Activated CD8-positive, alpha-beta memory T cell treated with anti-CD3 and anti-CD28 coated beads, Interleukin-2, amount 10 ng/mL, durations not matched to agents 7 days and 5 days (primary cell): ENCODE data around the gene SAMD11. TPM values are rescaled to one million over a fixed set of nuclear protein-coding genes. Genes with fewer than 3 reads are reported as not detected.

Experiments
- ATAC-seq: fragments of 150-1000 bp; cut with Tn5 transposase; one replicate; pipeline ENCODE4 v1.10.0; 2021; ENCODE audit warnings: moderate library complexity
- CTCF ChIA-PET: fragments of 350-600 bp; sonication (Branson Sonifier 250); formaldehyde crosslinking; loops from one replicate; lab custom pipeline; 2021; ENCODE audit warnings: antibody characterized with exemption; lab: Charles Lee
- DNase-seq: peaks from one replicate; pipeline ENCODE4 v3.0.0-alpha.2; 2020
- H3K27ac Mint-ChIP-seq: one replicate; pipeline ENCODE4 v1.8.0; 2021; ENCODE audit warnings: mild to moderate bottlenecking, mixed read lengths
- H3K27me3 Mint-ChIP-seq: one replicate; pipeline ENCODE4 v1.8.0; 2021; ENCODE audit warnings: mixed read lengths
- H3K36me3 Mint-ChIP-seq: one replicate; pipeline ENCODE4 v1.8.0; 2021; ENCODE audit warnings: mild to moderate bottlenecking, mixed read lengths
- H3K4me1 Mint-ChIP-seq: one replicate; pipeline ENCODE4 v1.8.0; 2021; ENCODE audit warnings: mixed read lengths
- H3K4me3 Mint-ChIP-seq: one replicate; pipeline ENCODE4 v1.8.0; 2021; ENCODE audit warnings: mild to moderate bottlenecking, moderate library complexity, mixed read lengths
- H3K9me3 Mint-ChIP-seq: one replicate; pipeline ENCODE4 v1.8.0; 2022; ENCODE audit warnings: low read depth, mixed read lengths
- total RNA-seq, 2 experiments: library from RNA; stranded (reverse); gene quantifications; one replicate each; pipeline ENCODE4 v1.2.3, GENCODE V29; 2021

The SAMD11 gene
- total RNA-seq, 2 experiments from 2014 or later: 0.61 TPM; not detected in 1

- Mint-ChIP-seq H3K9me3 (no peaks in the 10 kb centered on the region), H3K27ac (no peak overlapping the region), H3K4me1 (peaks cover 16% of the 10 kb centered on the region), H3K36me3 (no peaks in the 10 kb centered on the region), H3K4me3 (no peak overlapping the region), H3K27me3 (peaks cover 64% of the 10 kb centered on the region)
- DNase-seq (peak; percentile 37), ATAC-seq (no peak)
- CTCF ChIA-PET: interaction anchor here (2.2 kb wide), 1 partner anchor 51 kb away, joined by 11 read pairs; the partner anchor contains the start of gene NOC2L
Observed at GRCh38 chr1:907611-908451, 15.9 kb upstream of the SAMD11 start.

GRCh38 chr1:908661-909060 is 15.1 kb upstream of the SAMD11 start:
- H3K36me3 Mint-ChIP-seq: no peaks in the 10 kb centered on the region
- CTCF ChIA-PET: no interaction called here
- H3K9me3 Mint-ChIP-seq: no peaks in the 10 kb centered on the region
- peaks cover 66% of the 10 kb centered on the region for H3K27me3 Mint-ChIP-seq
- ATAC-seq (no peak), DNase-seq (no peak)
- H3K4me1 Mint-ChIP-seq: peaks cover 17% of the 10 kb centered on the region
- H3K27ac Mint-ChIP-seq: no peak overlapping the region
- H3K4me3 Mint-ChIP-seq: no peak overlapping the region

GRCh38 chr1:909861-910310 is 13.8 kb upstream of the SAMD11 start:
- Mint-ChIP-seq H3K36me3 (no peaks in the 10 kb centered on the region), H3K27ac (no peak overlapping the region), H3K9me3 (no peaks in the 10 kb centered on the region), H3K4me1 (peaks cover 17% of the 10 kb centered on the region), H3K27me3 (peaks cover 67% of the 10 kb centered on the region), H3K4me3 (no peak overlapping the region)
- DNase-seq (no peak), ATAC-seq (no peak)
- CTCF ChIA-PET: no interaction called here

- Mint-ChIP-seq H3K36me3 (no peaks in the 10 kb centered on the region), H3K27me3 (peaks cover 62% of the 10 kb centered on the region), H3K9me3 (no peaks in the 10 kb centered on the region), H3K27ac (no peak overlapping the region), H3K4me3 (no peak overlapping the region), H3K4me1 (peaks cover 13% of the 10 kb centered on the region)
- CTCF ChIA-PET: no interaction called here
- DNase-seq: no peak
- no peak for ATAC-seq
Observed at GRCh38 chr1:910311-910880, 13.3 kb upstream of the SAMD11 start.

DNA sequence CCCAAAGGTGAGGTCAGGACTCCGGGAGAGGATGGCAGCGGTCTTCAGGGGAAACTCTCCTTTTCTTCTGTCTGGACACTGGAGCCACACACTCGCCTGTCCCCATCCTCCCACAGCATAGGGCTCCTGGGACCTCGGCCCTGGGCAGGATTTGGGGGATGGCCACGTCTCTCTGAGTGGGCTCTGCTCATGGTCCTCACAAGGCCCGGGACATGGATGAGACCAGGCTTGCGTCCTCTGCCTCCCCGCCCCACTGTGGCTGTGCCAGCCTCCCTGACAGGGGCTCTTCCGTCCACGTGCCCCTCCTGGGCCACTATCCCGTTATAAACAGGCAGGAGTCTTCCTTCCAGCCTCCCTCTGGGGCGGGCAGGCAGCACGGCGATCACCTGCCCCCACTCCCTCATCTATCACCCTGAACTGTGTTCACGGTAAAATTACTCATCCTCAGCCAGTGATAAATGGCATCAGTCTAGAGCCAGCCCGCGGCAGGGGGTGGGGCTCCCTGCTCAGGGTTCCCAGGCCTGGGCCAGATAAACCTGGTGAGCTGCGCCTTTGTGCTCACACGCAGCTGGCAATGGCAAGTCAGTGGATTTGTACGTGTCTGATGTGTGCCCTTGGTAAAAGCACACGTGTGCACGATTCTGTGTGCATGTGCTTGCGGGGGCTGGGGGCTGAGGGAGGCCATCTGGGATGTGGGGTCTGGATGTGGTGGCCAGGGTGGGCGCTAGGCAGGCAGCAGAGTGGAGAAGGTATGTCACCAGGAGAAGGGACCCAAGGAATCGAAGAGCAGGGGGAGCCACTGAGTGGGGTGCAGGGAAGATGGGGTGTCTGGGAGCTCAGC is 12.6 kb upstream of the SAMD11 start:
- no peak overlapping the region for H3K4me3 Mint-ChIP-seq
- H3K27me3 Mint-ChIP-seq: peaks cover 55% of the 10 kb centered on the region
- H3K27ac Mint-ChIP-seq: no peak overlapping the region
- peaks cover 9% of the 10 kb centered on the region for H3K4me1 Mint-ChIP-seq
- DNase-seq: no peak
- no peaks in the 10 kb centered on the region for H3K36me3 Mint-ChIP-seq
- no peak for ATAC-seq
- CTCF ChIA-PET: no interaction called here
- H3K9me3 Mint-ChIP-seq: no peaks in the 10 kb centered on the region

DNA sequence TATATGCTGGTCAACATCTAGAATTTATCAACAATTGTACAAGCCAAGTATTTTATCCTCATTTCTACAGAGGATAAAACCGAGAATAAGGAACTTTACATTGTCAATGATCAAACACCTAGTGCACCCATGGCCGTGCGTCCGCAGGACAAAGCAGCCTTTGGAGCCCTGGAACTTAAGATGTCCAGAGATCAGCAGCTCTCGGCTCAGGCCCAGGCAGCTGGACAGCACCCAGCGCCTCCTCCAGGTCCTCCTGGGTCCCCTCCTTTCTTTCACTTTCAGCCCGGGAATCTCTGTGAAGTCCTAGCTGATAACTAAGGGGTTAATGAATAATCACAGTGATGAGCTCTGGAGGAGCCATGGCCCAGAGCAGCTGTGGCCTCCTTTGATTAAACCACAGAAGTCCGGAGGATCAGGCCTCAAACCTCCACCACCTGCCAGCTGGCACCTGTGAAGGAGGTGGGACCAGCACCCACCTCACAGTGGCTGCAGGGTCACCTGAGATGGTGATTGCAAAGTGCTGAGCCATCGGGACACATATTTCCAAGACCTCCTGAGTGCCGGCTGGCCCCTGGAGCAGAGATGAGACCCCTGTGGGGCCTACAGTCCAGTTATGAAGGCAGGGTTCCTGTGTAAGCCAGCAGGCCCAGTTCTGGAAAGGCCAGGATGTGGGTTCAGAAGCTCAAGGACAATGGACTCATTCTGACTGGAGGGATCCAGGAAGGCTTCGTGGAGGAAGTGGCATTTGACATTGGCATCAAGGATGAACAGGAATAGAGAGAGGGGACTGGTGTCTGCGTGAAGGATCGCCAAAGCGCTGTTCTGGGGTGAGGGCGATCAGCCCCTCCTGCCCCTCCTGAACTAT is 11.6 kb upstream of the SAMD11 start:
- peaks cover 7% of the 10 kb centered on the region for H3K4me1 Mint-ChIP-seq
- ATAC-seq (no peak), DNase-seq (no peak)

GRCh38 chr1:912740-913301 is 10.9 kb upstream of the SAMD11 start:
- CTCF ChIA-PET: interaction anchor here (0.9 to 1.0 kb wide), 2 partner anchors 8 to 68 kb away, joined by 3 to 4 read pairs; no protein-coding TSS in a partner anchor
- H3K9me3 Mint-ChIP-seq: no peaks in the 10 kb centered on the region

More for the DNA sequence above, 11.6 kb upstream of the SAMD11 start:
- no peaks in the 10 kb centered on the region for H3K36me3 Mint-ChIP-seq
- H3K27me3 Mint-ChIP-seq: peaks cover 45% of the 10 kb centered on the region
- no peak overlapping the region for H3K27ac Mint-ChIP-seq
- H3K4me3 Mint-ChIP-seq: no peak overlapping the region
- CTCF ChIA-PET: interaction anchor here (0.9 to 1.0 kb wide), 2 partner anchors 7 to 69 kb away, joined by 3 to 4 read pairs; no protein-coding TSS in a partner anchor
- H3K9me3 Mint-ChIP-seq: no peaks in the 10 kb centered on the region

DNA sequence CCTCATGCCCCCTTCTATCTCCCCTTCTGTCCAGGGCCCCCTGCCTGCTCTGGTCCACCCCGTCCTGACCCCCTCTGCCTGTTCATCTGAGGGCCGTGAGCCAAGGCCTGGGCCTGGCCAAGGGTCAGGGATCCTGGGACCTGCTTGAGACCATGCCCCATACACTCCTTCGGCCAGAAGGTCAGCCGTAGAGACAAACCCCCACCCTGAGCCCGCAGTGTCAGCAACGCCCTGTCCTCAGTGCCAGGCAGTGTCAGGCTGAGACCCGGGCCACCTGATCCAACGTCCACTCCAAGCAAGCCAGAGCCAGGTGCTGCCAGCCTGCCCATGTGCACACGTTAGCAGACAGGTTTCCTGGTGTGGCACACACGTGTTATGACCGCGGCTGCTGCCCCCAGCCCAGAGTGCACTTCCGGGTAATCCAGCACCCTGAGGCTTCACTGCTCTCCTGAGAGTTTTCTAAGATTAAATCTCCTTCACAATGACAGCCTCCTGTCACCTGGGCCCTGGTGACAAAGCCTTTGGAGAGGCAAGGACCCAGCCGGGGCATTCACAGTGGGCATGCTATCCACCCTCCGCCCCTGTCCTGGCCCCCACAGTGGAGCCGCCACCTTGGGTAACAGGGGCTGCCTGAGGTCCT is 10.1 kb upstream of the SAMD11 start:
- CTCF ChIA-PET: interaction anchor here (1.0 to 1.3 kb wide), 2 partner anchors 9 kb away, joined by 4 to 5 read pairs; no protein-coding TSS in a partner anchor
- no peaks in the 10 kb centered on the region for H3K36me3 Mint-ChIP-seq
- no peaks in the 10 kb centered on the region for H3K9me3 Mint-ChIP-seq
- DNase-seq (no peak), ATAC-seq (no peak)
- no peak overlapping the region for H3K4me3 Mint-ChIP-seq
- peaks cover 37% of the 10 kb centered on the region for H3K27me3 Mint-ChIP-seq
- peaks cover 7% of the 10 kb centered on the region for H3K4me1 Mint-ChIP-seq
- no peak overlapping the region for H3K27ac Mint-ChIP-seq

More at GRCh38 chr1:912740-913301, 10.9 kb upstream of the SAMD11 start:
- DNase-seq (no peak), ATAC-seq (peak; percentile 18)
- Mint-ChIP-seq H3K27me3 (peaks cover 42% of the 10 kb centered on the region), H3K4me1 (peaks cover 7% of the 10 kb centered on the region), H3K4me3 (no peak overlapping the region), H3K36me3 (no peaks in the 10 kb centered on the region), H3K27ac (no peak overlapping the region)

GRCh38 chr1:914131-914890 is 9.4 kb upstream of the SAMD11 start:
- Mint-ChIP-seq H3K27me3 (peaks cover 40% of the 10 kb centered on the region), H3K4me1 (peaks cover 7% of the 10 kb centered on the region), H3K4me3 (no peak overlapping the region), H3K27ac (no peak overlapping the region), H3K36me3 (no peaks in the 10 kb centered on the region), H3K9me3 (no peaks in the 10 kb centered on the region)
- ATAC-seq: no peak
- DNase-seq: no peak
- CTCF ChIA-PET: interaction anchor here (1.3 kb wide), 1 partner anchor 9 kb away, joined by 5 read pairs; no protein-coding TSS in a partner anchor

- CTCF ChIA-PET: interaction anchor here (1.0 to 1.3 kb wide), 2 partner anchors 10 kb away, joined by 3 to 5 read pairs; no protein-coding TSS in a partner anchor
Observed at GRCh38 chr1:914891-915280, 8.8 kb upstream of the SAMD11 start.

More at GRCh38 chr1:914891-915280, 8.8 kb upstream of the SAMD11 start:
- DNase-seq (no peak), ATAC-seq (no peak)
- Mint-ChIP-seq H3K9me3 (no peaks in the 10 kb centered on the region), H3K27ac (no peak overlapping the region), H3K4me1 (peaks cover 7% of the 10 kb centered on the region), H3K4me3 (no peak overlapping the region), H3K27me3 (peaks cover 41% of the 10 kb centered on the region), H3K36me3 (no peaks in the 10 kb centered on the region)
